Stimulated activated CD4-positive, alpha-beta T cell treated with anti-CD3 and anti-CD28 coated beads, Interleukin-4, amount 100 ng/mL, for 48 hours (primary cell): ENCODE results near the gene SMC3.
A peak's percentile ranks its signal among the peaks of the same experiment; 100 is the strongest.
"Not testable (repeated sequence)": the region's sequence is repeated elsewhere in the genome, so short reads cannot be mapped to it uniquely, and the experiment has no call there.

Source experiments
- DNase-seq, 2 donors: peaks; one replicate each; pipeline ENCODE4 v3.0.0-alpha.2; 2020; ENCODE audit warnings: low read depth in 2 of 2

Gene SMC3

GRCh38 chr10:110623316-110623715 lies 55.8 kb downstream of the SMC3 start:
- not testable (repeated sequence) for DNase-seq

GRCh38 chr10:110625356-110625894 lies 57.9 kb downstream of the SMC3 start:
- DNase-seq, result no peak

GRCh38 chr10:110625951-110626855 lies 58.7 kb downstream of the SMC3 start:
- no peak for DNase-seq

DNA sequence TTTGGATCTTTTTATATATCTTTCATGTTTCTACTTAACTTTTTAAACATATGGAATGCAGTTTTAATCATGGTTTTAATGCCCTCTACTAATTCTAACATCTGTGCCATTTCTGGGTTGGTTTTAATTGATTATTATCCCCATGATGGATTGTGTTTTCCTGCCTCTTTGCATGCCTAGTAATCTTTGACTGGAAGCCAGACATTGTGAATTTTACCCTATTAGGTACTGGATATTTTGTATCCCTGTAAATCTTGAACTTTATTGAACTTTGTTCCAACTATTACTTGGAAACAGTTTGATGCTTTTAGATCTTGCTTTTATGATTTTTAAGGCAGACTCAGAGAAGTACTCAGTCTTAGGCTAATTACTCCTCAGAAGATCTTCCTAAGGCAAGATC lies 60.7 kb downstream of the SMC3 start:
- no peak for DNase-seq

DNA sequence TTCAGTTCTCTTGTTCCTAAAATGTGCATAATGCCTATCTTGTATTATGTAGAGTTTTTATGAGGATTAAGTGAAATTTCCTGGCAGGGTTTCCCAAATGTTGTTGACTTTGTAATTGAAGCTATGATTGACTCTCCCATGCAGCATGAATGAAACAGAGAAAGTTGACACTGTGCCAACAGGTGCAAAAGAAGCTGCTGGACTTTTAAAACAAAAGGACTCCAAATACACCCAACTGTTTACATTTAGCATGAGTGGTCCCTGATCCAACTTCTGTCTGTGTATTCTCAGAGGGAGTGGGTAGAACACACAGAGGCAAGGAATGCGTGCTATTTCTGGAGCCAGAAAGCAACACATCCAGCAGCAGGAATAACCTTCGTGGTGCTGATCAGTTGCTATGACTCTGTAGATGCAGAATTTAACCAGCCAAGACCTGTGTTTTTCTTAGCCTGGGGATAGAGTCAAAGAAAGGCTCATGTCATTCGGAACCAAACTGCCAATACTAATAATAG lies 62.2 kb downstream of the SMC3 start:
- DNase-seq, result no peak

GRCh38 chr10:110631934-110632333 lies 64.4 kb downstream of the SMC3 start:
- DNase-seq, result no peak

- DNase-seq, result no peak
Measured at GRCh38 chr10:110632591-110633215, 65.2 kb downstream of the SMC3 start.

DNA sequence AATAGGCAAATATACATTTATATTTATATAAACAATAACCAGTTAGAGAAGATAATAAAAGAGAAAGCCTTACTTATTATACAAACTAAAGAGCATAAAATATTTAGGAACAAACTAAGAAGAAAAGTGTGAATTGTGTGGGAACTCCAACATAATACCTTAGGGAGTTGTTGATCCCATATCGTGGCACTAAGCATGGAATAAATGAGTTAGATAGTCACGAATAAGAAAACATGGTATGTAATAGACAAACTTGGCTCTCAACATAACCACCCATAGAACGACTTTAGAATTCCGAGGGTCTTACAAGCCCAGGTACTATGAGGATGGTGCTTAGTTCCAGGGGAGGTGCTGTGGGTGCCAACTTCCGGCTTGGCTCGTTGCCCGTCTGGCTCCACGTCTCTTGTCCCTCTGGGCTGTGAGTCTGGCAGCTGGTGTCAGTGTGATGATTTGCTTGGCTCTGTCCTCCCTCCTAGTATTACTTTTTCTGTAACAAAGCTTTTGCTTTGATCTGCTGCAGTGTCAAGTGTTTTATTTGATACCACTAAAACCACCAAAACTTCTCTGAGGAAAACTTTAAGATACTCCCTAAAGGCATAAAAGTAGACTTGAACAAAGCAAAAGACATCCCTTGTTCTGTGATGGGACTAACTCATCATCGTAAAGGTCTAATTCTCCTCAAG lies 67.2 kb downstream of the SMC3 start:
- no peak for DNase-seq

GRCh38 chr10:110636572-110636931 lies 69.1 kb downstream of the SMC3 start:
- DNase-seq, result no peak

DNA sequence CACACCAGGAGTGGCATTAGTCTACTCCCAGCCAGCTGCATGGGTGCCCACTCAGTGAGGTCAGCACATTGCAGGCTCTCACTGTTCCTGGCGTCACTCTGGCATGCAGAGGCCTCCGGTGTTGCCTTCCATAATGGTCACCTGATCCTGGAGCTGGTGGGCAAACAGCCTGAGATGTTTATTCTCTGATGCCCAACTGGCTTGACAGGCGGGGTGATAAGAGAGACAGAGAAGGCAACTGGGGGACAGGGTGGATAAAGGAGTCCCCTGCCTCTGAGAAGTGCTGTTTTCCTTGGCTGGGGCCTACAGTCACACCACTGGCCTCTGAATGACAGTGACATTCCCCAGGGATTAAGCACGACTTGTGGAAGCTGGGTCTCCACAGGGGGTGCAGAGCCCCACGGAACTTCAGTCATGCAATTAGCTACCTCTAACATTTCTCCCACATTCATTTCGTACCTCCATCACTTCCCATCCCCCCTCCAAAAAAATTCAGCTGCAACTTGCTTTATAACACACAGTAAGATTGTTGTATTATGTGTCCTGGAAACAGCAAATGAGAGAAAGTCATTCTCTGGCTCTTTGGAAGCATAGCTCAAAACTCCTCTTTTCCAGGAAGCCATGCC lies 69.5 kb downstream of the SMC3 start:
- no peak for DNase-seq

DNA sequence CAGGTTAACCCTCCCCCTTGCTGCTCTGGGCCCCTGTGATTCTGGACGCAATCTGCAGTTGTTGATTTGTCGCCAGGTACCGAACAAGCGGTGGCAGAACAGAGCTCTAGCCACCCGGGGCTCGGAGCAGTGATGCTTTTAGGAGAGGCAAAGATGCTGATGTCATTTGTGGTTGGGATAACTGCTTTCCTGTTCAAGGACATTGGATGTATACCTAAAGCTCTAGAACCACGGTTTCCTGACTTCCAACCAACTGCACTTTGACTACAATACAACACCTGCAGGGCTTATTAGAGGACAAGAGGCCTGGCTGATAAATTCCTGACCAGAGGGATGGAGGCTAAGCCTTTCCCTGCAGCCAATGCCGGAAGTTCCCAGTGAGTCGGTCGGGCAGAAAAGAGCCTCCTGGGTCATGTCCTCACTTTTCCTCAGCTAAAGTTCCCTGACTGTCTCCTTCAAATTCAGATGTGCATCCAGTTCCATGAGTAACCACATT lies 70.1 kb downstream of the SMC3 start:
- no peak for DNase-seq

DNA sequence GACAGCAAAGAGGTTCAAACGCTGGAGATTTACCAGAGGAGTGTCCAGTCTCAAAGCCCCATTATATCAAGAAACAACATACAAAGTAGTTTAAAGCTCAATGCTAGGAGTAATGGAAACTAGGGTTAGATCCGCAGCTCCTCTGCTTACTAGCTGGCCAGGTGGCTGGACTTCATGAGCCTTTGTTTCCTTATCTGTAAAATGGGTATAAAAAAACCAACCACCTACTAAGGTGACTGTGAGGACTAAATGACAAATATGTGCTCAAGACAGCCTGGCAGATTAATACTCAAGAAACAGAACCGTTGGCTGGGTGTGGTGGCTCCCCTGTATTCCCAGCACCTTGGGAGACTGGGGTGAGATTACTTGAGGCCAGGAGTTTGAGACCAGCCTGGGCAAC lies 70.8 kb downstream of the SMC3 start:
- DNase-seq, result no peak

GRCh38 chr10:110639046-110639445 lies 71.6 kb downstream of the SMC3 start:
- not testable (repeated sequence) for DNase-seq

GRCh38 chr10:110639858-110640257 lies 72.4 kb downstream of the SMC3 start:
- DNase-seq, result not testable (repeated sequence)

DNA sequence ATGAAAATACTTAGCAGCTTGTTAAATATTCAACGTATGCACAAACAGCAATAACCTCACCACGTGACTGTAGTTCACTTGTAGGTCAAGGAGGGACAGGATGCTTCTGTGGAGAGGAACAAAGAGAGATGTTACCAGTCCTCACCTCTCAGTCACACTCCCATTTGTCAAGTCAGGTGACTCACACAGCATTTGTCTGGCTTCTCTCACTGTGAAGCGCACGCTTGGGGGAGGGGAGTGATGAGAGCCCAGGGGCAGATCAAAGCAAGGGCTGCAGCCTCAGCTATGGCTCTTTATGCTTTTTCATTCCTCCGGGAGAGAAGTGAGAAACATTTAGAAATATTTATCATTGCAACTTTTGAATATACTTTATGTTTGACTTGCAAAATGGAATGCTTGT lies 73.8 kb downstream of the SMC3 start:
- peak in 1 of 2 donors; percentile 49 for DNase-seq

- no peak for DNase-seq
Measured at GRCh38 chr10:110642204-110643034, 74.9 kb downstream of the SMC3 start.

DNA sequence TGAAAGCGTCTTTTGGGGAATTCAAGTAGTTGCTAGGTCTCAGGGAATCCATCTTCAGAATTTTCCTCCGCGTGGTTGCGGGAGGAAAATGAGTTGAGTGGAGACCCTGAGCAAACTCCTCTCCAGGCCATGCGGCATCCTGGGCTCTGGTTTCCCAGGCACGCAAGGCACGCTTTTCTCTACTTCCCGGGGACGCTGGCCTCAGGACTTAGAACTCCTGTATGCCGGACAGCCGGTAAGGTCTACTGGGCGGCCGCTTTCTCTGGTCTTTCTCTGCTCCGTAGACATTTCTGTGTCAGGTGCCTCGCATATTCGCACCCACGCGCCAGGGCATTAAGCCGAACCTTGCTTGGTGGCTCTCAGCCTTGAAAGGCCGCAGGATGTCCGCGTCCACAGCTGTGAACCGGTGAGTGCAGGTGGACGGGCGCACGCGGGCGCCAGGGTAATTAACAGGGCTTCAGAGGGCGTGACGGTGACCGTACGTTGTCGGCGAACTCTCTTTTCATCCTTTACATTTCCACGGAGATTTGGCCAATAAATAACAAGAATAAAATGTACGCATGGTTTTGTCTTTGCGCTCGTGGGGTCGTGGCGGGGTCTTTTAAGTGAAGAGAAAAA lies 75.6 kb downstream of the SMC3 start:
- DNase-seq, result no peak

DNA sequence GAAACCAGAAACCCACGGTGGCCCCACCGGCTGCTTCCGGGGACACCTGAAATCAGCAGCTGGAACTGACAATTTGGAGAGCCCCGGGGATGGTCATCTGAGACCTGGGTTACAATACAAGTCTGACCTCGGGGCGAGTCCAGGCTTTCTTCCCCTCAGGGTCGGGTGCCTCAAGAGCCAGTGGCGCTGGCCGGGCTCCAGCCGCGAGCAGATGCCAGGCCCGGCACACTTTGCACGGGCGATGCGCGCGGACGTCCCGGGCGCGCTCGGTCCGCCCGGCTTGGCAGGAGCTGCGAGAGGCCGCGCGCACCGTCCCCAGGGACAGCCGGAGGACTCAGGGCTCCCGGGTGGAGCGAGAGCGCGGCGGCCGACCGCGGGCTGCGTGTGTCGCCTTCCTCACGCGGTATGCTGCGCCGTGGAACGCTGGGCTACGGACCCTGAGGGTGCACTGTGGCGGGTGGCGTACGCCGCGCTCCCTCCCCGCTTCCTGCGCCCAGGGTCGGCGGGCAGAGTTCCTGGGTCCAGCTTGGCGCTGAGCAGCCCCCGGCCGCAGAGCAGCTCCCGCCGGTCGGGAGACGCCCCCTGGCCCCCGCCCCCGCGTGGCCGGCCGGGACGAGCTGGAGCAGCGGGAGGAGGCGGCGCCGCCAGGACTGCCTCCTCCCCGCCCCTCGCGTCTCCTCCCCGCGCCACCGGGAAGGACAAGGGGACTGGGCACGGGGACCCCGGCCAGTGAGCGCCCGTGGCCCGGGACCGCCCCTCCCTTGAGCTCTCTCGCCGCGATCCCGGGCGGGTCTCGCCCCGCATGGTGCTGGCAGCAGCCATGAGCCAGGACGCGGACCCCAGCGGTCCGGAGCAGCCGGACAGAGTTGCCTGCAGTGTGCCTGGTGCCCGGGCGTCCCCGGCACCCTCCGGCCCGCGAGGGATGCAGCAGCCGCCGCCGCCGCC lies 76.4 kb downstream of the SMC3 start, which contains the start of gene RBM20:
Gene RBM20, plus strand, starts transcription at position 684 of the 945 bp plus-strand sequence. Its CDS starts 119 bp downstream, at position 803.
- DNase-seq, result peak; percentile 6 to 7
